NCI-H1930 (cell line): ENCODE data around the gene PPARA.
"Not testable (repeated sequence)": the region's sequence is repeated elsewhere in the genome, so short reads cannot be mapped to it uniquely, and the experiment has no call there.

Experiments
- DNase-seq, 2 experiments: peaks; one replicate each; lab custom pipeline; 2025; lab: John Stamatoyannopoulos, UW

PPARA gene

GRCh38 chr22:46172522-46173110 is 22.3 kb downstream of the PPARA start:
- DNase-seq: no peak

- no peak for DNase-seq
Observed at GRCh38 chr22:46173152-46173551, 22.8 kb downstream of the PPARA start.

GRCh38 chr22:46175631-46176030 is 25.3 kb downstream of the PPARA start:
- DNase-seq: no peak

GRCh38 chr22:46176508-46177003 is 26.2 kb downstream of the PPARA start:
- no peak for DNase-seq

GRCh38 chr22:46178755-46179505 is 28.6 kb downstream of the PPARA start:
- DNase-seq: no peak

GRCh38 chr22:46179748-46180147 is 29.4 kb downstream of the PPARA start:
- no peak for DNase-seq

- DNase-seq: no peak
Observed at GRCh38 chr22:46180370-46181137, 30.2 kb downstream of the PPARA start.

GRCh38 chr22:46183733-46184132 is 33.4 kb downstream of the PPARA start:
- no peak for DNase-seq

GRCh38 chr22:46185283-46185682 is 35.0 kb downstream of the PPARA start:
- DNase-seq: no peak

- no peak for DNase-seq
Observed at GRCh38 chr22:46187862-46188261, 37.5 kb downstream of the PPARA start.

- no peak for DNase-seq
Observed at GRCh38 chr22:46192210-46192993, 42.1 kb downstream of the PPARA start.

- DNase-seq: no peak
Observed at GRCh38 chr22:46193898-46194310, 43.6 kb downstream of the PPARA start.

GRCh38 chr22:46195487-46196165 is 45.3 kb downstream of the PPARA start:
- DNase-seq: no peak

GRCh38 chr22:46196278-46196677 is 46.0 kb downstream of the PPARA start:
- DNase-seq: no peak

GRCh38 chr22:46198274-46198673 is 47.9 kb downstream of the PPARA start:
- no peak for DNase-seq

- DNase-seq: not testable (repeated sequence)
Observed at GRCh38 chr22:46198806-46199205, 48.5 kb downstream of the PPARA start.

GRCh38 chr22:46201059-46201757 is 50.9 kb downstream of the PPARA start:
- DNase-seq: no peak

GRCh38 chr22:46202897-46203600 is 52.7 kb downstream of the PPARA start:
- no peak for DNase-seq

GRCh38 chr22:46203601-46203980 is 53.3 kb downstream of the PPARA start:
- no peak for DNase-seq

GRCh38 chr22:46209262-46209661 is 58.9 kb downstream of the PPARA start:
- DNase-seq: no peak
